GM23338 (cell line): ENCODE measurements around the gene PHLDA3. TPM values are rescaled to one million over a fixed set of nuclear protein-coding genes. Genes with fewer than 3 reads are reported as not detected.

ENCODE experiments used
- ATAC-seq: fragments of 200-7000 bp; cut with Tn5 transposase; 3 replicates; pipeline ENCODE4 v1.9.1; 2020
- DNase-seq: peaks from one replicate; pipeline ENCODE4 v3.0.0-alpha.2; 2015; ENCODE audit warnings: low spot score
- H2AFZ ChIP-seq: fragments of 200-600 bp; sonication (generic); 2 replicates; pipeline ENCODE4 v1.8.0; 2016; ENCODE audit warnings: antibody characterized with exemption, mild to moderate bottlenecking, moderate library complexity
- H3F3A ChIP-seq: fragments of 200-600 bp; sonication (generic); replicated peaks from 2 replicates; pipeline ENCODE4 v1.8.0; 2017; ENCODE audit warnings: antibody characterized with exemption, mixed run types, low read depth
- H3K27ac ChIP-seq: fragments of 200-600 bp; sonication (generic); 2 replicates; pipeline ENCODE4 v1.6.1; 2016; ENCODE audit warnings: low read depth
- H3K27me3 ChIP-seq: fragments of 200-600 bp; sonication (generic); 2 replicates; pipeline ENCODE4 v1.8.0; 2016; ENCODE audit warnings: mild to moderate bottlenecking, mixed run types, moderate library complexity; ENCODE audit not compliant: insufficient read depth
- H3K36me3 ChIP-seq: fragments of 200-600 bp; sonication (generic); 2 replicates; pipeline ENCODE4 v1.8.0; 2016; ENCODE audit warnings: mild to moderate bottlenecking; ENCODE audit not compliant: insufficient read depth
- H3K4me1 ChIP-seq: fragments of 200-600 bp; sonication (generic); 2 replicates; pipeline ENCODE4 v1.8.0; 2016; ENCODE audit warnings: mild to moderate bottlenecking, moderate library complexity; ENCODE audit not compliant: insufficient read depth
- H3K4me2 ChIP-seq: fragments of 200-600 bp; sonication (generic); 2 replicates; pipeline ENCODE4 v1.7.1; 2017; ENCODE audit warnings: mixed run types
- H3K4me3 ChIP-seq: fragments of 200-600 bp; sonication (generic); 2 replicates; pipeline ENCODE4 v1.6.1; 2016; ENCODE audit warnings: mixed run types
- H3K79me2 ChIP-seq: fragments of 200-600 bp; sonication (generic); replicated peaks from 2 replicates; pipeline ENCODE4 v1.8.0; 2017; ENCODE audit warnings: mild to moderate bottlenecking; ENCODE audit not compliant: insufficient read depth
- H3K9me2 ChIP-seq: fragments of 200-600 bp; sonication (generic); 2 replicates; pipeline ENCODE4 v1.8.0; 2017; ENCODE audit not compliant: insufficient read depth
- H4K20me1 ChIP-seq: fragments of 200-600 bp; sonication (generic); replicated peaks from 2 replicates; pipeline ENCODE4 v1.8.0; 2017; ENCODE audit warnings: mild to moderate bottlenecking; ENCODE audit not compliant: insufficient read depth
- H3K27ac Mint-ChIP-seq: 2 replicates; pipeline ENCODE4 v1.8.0; 2020; ENCODE audit warnings: inconsistent platforms, mild to moderate bottlenecking, moderate library complexity, mixed read lengths
- H3K27me3 Mint-ChIP-seq: 3 replicates; pipeline ENCODE4 v1.8.0; 2022; ENCODE audit warnings: low read depth, mild to moderate bottlenecking, moderate library complexity, mixed read lengths, inconsistent platforms; ENCODE audit not compliant: insufficient read depth, poor library complexity
- H3K36me3 Mint-ChIP-seq: 3 replicates; pipeline ENCODE4 v1.8.0; 2021; ENCODE audit warnings: low read depth, mild to moderate bottlenecking, inconsistent platforms, moderate library complexity, mixed read lengths
- H3K4me1 Mint-ChIP-seq: 3 replicates; pipeline ENCODE4 v1.8.0; 2020; ENCODE audit warnings: mild to moderate bottlenecking, inconsistent platforms, mixed read lengths
- H3K4me3 Mint-ChIP-seq: 3 replicates; pipeline ENCODE4 v1.8.0; 2021; ENCODE audit warnings: moderate library complexity, mild to moderate bottlenecking, inconsistent platforms, mixed read lengths
- H3K9me3 Mint-ChIP-seq: 3 replicates; pipeline ENCODE4 v1.8.0; 2020; ENCODE audit warnings: moderate library complexity, mild to moderate bottlenecking, inconsistent platforms, mixed read lengths
- EZH2 ChIP-seq: fragments of 200-600 bp; sonication (generic); IDR thresholded peaks from one replicate; pipeline ENCODE4 v1.8.0; 2017; ENCODE audit warnings: antibody characterized with exemption, mild to moderate bottlenecking, low read depth; ENCODE audit not compliant: unreplicated experiment
- EZH2phosphoT487 ChIP-seq: fragments of 200-600 bp; sonication (generic); IDR thresholded peaks from one replicate; pipeline ENCODE4 v1.8.1; 2018; ENCODE audit warnings: antibody characterized with exemption; ENCODE audit not compliant: unreplicated experiment
- NANOG ChIP-seq: IDR thresholded peaks from 2 replicates; pipeline ENCODE4 v1.6.1; 2016; ENCODE audit warnings: antibody characterized with exemption, borderline replicate concordance
- STAT1 ChIP-seq: IDR thresholded peaks from one replicate; pipeline ENCODE4 v1.6.1; 2016; ENCODE audit warnings: antibody characterized with exemption; ENCODE audit not compliant: unreplicated experiment
- ZNF331 ChIP-seq: fragments of 250-450 bp; sonication (Bioruptor Pico); IDR thresholded peaks from 2 replicates; pipeline ENCODE4 v1.5.0; 2020; ENCODE audit warnings: low read depth, mild to moderate bottlenecking, moderate library complexity
- polyA plus RNA-seq: library from polyadenylated mRNA; unstranded; fragments of >200 nt; fragmentation: Nextera tagmentation; extraction: Ambion mirVana; gene quantifications from 2 replicates; pipeline ENCODE4 v1.2.1, GENCODE V29; 2016
- total RNA-seq: library from RNA; depleted of rRNA; stranded (reverse); fragments of >200 nt; shearing (Covaris generic); gene quantifications from 2 replicates; pipeline ENCODE4 v1.2.3, GENCODE V29; 2014
- TF ChIP-seq, protein P1 (sequence below): IDR thresholded peaks from 2 replicates; pipeline ENCODE4 v1.6.1; 2016; ENCODE audit warnings: antibody characterized with exemption
- TF ChIP-seq, protein P2 (sequence below): IDR thresholded peaks from one replicate; pipeline ENCODE4 v1.6.1; 2018; ENCODE audit warnings: antibody characterized with exemption; ENCODE audit not compliant: unreplicated experiment

The PHLDA3 gene
- total and polyA plus RNA-seq, 2 experiments from 2014 or later, result 37.5 to 87.4 TPM

DNA sequence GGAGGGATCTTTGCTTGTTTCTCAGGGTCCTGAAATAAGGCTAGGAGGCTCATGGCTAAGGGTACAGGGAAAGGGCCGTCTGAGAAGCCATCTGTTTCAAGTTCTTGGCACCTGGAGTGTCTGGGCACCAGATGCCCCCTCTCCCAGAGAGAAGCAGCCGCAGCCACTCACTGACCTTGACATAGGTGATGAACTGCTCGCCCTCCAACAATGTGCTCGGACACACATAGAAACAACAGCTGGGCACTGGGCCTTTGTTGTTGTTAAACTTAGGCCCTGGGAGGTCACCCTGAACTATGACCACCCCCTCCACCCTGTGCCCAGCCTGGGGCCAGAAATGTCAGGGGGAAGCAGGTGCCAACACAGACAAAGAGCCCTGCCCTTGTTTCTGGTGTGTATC, 38.2 kb downstream of the PHLDA3 start:
- Histone ChIP-seq H3K36me3 (no peaks in the 10 kb centered on the region), H3F3A (no peaks in the 10 kb centered on the region), H3K27me3 (no peaks in the 10 kb centered on the region), H3K27ac (no peak overlapping the region), H4K20me1 (no peaks in the 10 kb centered on the region), H3K4me2 (no peak overlapping the region), H3K9me2 (no peaks in the 10 kb centered on the region), H2AFZ (no peak overlapping the region), H3K79me2 (no peaks in the 10 kb centered on the region), H3K4me3 (no peak overlapping the region), H3K4me1 (no peaks in the 10 kb centered on the region; the same call in 1 of the 2 replicates)
- TF ChIP-seq, protein P1, sequence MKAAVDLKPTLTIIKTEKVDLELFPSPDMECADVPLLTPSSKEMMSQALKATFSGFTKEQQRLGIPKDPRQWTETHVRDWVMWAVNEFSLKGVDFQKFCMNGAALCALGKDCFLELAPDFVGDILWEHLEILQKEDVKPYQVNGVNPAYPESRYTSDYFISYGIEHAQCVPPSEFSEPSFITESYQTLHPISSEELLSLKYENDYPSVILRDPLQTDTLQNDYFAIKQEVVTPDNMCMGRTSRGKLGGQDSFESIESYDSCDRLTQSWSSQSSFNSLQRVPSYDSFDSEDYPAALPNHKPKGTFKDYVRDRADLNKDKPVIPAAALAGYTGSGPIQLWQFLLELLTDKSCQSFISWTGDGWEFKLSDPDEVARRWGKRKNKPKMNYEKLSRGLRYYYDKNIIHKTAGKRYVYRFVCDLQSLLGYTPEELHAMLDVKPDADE, result no peak
- TF ChIP-seq EZH2phosphoT487, result no peak
- Mint-ChIP-seq H3K4me3 (no peak overlapping the region), H3K36me3 (no peaks in the 10 kb centered on the region), H3K4me1 (peaks cover 7% of the 10 kb centered on the region; the same call in 2 of the 3 replicates), H3K27me3 (peaks cover 12% of the 10 kb centered on the region), H3K9me3 (no peaks in the 10 kb centered on the region), H3K27ac (no peak overlapping the region)
- ATAC-seq (no peak), DNase-seq (no peak)

DNA sequence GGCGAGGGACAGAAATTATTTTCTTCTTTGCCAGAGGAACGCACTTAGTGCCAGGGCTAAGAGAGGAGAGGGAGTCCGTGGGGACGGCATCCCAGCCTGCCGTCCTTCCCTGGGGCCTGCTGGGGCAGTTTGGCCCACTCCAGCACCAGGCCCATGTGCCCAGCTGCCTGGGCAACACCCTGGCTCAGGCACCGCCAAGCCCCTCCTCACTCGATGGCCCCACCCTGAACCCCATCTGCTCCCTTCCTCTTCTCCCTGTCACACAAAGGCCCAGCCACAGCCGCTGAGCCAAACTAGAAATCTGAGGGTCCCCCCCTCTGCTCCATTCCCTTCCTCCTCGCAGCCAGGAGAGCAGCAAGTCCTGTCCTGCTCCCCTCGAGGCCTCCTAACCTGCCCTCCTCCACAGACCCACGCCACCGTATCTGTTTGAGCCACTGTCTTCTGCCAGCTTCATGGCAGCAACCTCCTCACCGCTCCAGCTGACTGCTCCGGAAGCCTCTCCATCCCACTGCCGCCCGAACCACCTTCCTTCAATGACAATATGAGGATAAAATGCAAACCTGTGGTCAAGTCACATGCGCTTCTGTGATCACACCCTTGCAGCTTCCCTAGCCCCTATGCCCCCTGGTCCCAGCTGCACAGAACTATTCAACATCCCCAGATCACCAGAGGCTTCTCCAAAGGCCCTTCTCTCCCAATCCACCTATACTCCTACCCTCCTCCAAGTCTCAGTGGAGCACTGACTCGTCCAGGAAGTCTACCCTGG, 39.1 kb downstream of the PHLDA3 start:
- peaks cover 14% of the 10 kb centered on the region for H3K27me3 Mint-ChIP-seq
- no peaks in the 10 kb centered on the region for H4K20me1 ChIP-seq

More for the DNA sequence above, 39.1 kb downstream of the PHLDA3 start:
- Histone ChIP-seq H3K27ac (no peak overlapping the region), H3K4me3 (no peak overlapping the region), H3K9me2 (no peaks in the 10 kb centered on the region), H2AFZ (no peak overlapping the region), H3F3A (no peaks in the 10 kb centered on the region), H3K27me3 (no peaks in the 10 kb centered on the region), H3K79me2 (no peaks in the 10 kb centered on the region), H3K4me1 (no peaks in the 10 kb centered on the region; the same call in 1 of the 2 replicates), H3K36me3 (no peaks in the 10 kb centered on the region), H3K4me2 (no peak overlapping the region)
- no peak overlapping the region; the same call in 1 of the 2 replicates for H3K27ac Mint-ChIP-seq
- no peak for DNase-seq
- H3K36me3 Mint-ChIP-seq, result no peaks in the 10 kb centered on the region; the same call in 2 of the 3 replicates
- peaks cover 3% of the 10 kb centered on the region; the same call in 1 of the 3 replicates for H3K9me3 Mint-ChIP-seq
- no peak overlapping the region for H3K4me3 Mint-ChIP-seq
- TF ChIP-seq EZH2, result no peak
- TF ChIP-seq STAT1, result no peak
- TF ChIP-seq NANOG, result no peak
- no peak for TF ChIP-seq ZNF331
- TF ChIP-seq, protein P2, sequence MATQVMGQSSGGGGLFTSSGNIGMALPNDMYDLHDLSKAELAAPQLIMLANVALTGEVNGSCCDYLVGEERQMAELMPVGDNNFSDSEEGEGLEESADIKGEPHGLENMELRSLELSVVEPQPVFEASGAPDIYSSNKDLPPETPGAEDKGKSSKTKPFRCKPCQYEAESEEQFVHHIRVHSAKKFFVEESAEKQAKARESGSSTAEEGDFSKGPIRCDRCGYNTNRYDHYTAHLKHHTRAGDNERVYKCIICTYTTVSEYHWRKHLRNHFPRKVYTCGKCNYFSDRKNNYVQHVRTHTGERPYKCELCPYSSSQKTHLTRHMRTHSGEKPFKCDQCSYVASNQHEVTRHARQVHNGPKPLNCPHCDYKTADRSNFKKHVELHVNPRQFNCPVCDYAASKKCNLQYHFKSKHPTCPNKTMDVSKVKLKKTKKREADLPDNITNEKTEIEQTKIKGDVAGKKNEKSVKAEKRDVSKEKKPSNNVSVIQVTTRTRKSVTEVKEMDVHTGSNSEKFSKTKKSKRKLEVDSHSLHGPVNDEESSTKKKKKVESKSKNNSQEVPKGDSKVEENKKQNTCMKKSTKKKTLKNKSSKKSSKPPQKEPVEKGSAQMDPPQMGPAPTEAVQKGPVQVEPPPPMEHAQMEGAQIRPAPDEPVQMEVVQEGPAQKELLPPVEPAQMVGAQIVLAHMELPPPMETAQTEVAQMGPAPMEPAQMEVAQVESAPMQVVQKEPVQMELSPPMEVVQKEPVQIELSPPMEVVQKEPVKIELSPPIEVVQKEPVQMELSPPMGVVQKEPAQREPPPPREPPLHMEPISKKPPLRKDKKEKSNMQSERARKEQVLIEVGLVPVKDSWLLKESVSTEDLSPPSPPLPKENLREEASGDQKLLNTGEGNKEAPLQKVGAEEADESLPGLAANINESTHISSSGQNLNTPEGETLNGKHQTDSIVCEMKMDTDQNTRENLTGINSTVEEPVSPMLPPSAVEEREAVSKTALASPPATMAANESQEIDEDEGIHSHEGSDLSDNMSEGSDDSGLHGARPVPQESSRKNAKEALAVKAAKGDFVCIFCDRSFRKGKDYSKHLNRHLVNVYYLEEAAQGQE, result no peak
- H3K4me1 Mint-ChIP-seq, result peaks cover 5% of the 10 kb centered on the region; the same call in 1 of the 3 replicates
- no peak for ATAC-seq
